NAMALWA (cell line): ENCODE results near the gene MAPKAP1.
A peak's percentile ranks its signal among the peaks of the same experiment; 100 is the strongest.

Source experiments
- DNase-seq: peaks from one replicate; pipeline ENCODE4 v3.0.0-alpha.2; 2015; ENCODE audit warnings: low spot score

Gene MAPKAP1

GRCh38 chr9:125431741-125432271 is 275.2 kb downstream of the MAPKAP1 start:
- no peak for DNase-seq

- no peak for DNase-seq
These were observed 276.0 kb downstream of the MAPKAP1 start for GRCh38 chr9:125431012-125431305.

- no peak for DNase-seq
These were observed 276.6 kb downstream of the MAPKAP1 start for GRCh38 chr9:125430161-125431011.

GRCh38 chr9:125429476-125430160 is 277.4 kb downstream of the MAPKAP1 start:
- DNase-seq, result no peak

- DNase-seq, result no peak
These were observed 278.0 kb downstream of the MAPKAP1 start for GRCh38 chr9:125428902-125429467.

GRCh38 chr9:125428060-125428901 is 278.7 kb downstream of the MAPKAP1 start:
- DNase-seq, result peak; percentile 65

- no peak for DNase-seq
These were observed 279.5 kb downstream of the MAPKAP1 start for GRCh38 chr9:125427556-125427955.

GRCh38 chr9:125426926-125427325 is 280.1 kb downstream of the MAPKAP1 start:
- no peak for DNase-seq

GRCh38 chr9:125425901-125426515 is 281.0 kb downstream of the MAPKAP1 start:
- DNase-seq, result no peak

- DNase-seq, result no peak
These were observed 281.7 kb downstream of the MAPKAP1 start for GRCh38 chr9:125425170-125425897.

- DNase-seq, result no peak
These were observed 283.0 kb downstream of the MAPKAP1 start for GRCh38 chr9:125423964-125424363.

- DNase-seq, result no peak
These were observed 284.2 kb downstream of the MAPKAP1 start for GRCh38 chr9:125422853-125423252.

GRCh38 chr9:125421591-125422181 is 285.3 kb downstream of the MAPKAP1 start:
- no peak for DNase-seq

- no peak for DNase-seq
These were observed 285.8 kb downstream of the MAPKAP1 start for GRCh38 chr9:125421166-125421565.

- no peak for DNase-seq
These were observed 288.6 kb downstream of the MAPKAP1 start for GRCh38 chr9:125418404-125418803.

GRCh38 chr9:125416517-125416916 is 290.5 kb downstream of the MAPKAP1 start:
- DNase-seq, result no peak

- DNase-seq, result no peak
These were observed 291.2 kb downstream of the MAPKAP1 start for GRCh38 chr9:125415583-125416460.

GRCh38 chr9:125413579-125413978 is 293.4 kb downstream of the MAPKAP1 start:
- no peak for DNase-seq

GRCh38 chr9:125412166-125412565 is 294.8 kb downstream of the MAPKAP1 start:
- no peak for DNase-seq
